ENCODE data around the gene SFI1. TPM values are rescaled to one million over a fixed set of nuclear protein-coding genes. Genes with fewer than 3 reads are reported as not detected.

SFI1 gene
- total and polyA plus RNA-seq, 2 of the 8 experiments (the other 6 are each of a cell fraction or from before 2014, with no cell fraction given), result 10.4 to 30.1 TPM

DNA sequence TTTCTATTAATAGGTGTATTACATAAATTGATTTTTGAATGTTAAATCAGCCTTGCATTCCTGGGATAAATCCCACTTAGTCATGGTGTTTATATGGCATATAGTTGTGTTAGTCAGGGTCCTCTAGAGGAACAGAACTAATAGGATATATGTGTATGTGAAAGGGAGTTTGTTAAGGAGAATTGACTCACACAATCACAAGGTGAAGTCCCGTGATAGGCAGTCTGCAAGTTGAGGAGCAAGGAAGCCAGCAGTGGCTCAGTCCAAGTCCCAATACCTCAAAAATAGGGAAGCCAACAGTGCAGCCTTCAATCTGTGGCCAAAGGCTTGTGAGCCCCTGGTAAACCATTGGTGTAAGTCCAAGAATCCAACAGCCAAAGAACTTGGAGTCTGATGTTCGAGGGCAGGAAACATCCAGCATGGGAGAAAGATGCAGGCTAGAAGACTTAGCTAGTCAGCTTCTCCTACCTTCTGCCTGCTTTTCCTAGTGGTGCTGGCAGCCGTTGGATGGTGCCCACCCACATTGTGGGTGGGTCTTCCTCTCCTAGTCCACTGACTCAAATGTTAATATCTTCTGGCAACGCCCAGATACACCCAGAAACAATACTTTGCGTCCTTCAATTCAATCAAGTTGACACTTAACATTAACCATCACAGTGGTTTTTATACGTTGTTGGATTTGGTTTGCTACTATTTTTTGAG lies 12.9 kb downstream of the SFI1 start:
- H3K56ac ChIP-seq (replicated peaks; ENCODE audit: insufficient read length, low read depth, low read length), result no peak overlapping the region
- no peak overlapping the region for H3K23ac ChIP-seq (ENCODE audit: insufficient read length)
- H3K18ac ChIP-seq (ENCODE audit: extremely low read depth, low read length), result no peak overlapping the region
- no peak for FAIRE-seq
- no peak overlapping the region for H3K27ac ChIP-seq (ENCODE audit: low read depth, low read length)
- H2BK20ac ChIP-seq (ENCODE audit: low read length), result no peak overlapping the region
- H3K9me3 ChIP-seq (ENCODE audit: insufficient read depth in 2 of 2, low read depth in 1 of 2, low read length in 1 of 2), result no peaks in the 10 kb centered on the region; a peak in 1 of 4 replicates
- ChIA-PET CTCF (ENCODE audit: partially characterized antibody) (no interaction called here), POLR2A (ENCODE audit: partially characterized antibody) (interaction anchor here (0.6 kb wide), 1 partner anchor 107 kb away, joined by 3 read pairs; no protein-coding TSS in a partner anchor)
- no peaks in the 10 kb centered on the region for H3K79me1 ChIP-seq (ENCODE audit: low read depth, low read length)
- no peak overlapping the region for H4K8ac ChIP-seq (ENCODE audit: extremely low read depth, insufficient read depth, low read length)
- 88% methylated on average over 6 of the region's 6 CpGs; no CpG with 5 or more reads in 1 of the 2 experiments for WGBS, 2 experiments (ENCODE audit: extremely low coverage in 1 of 2, insufficient coverage in 1 of 2, insufficient read length in 1 of 2, insufficient replicate concordance in 2 of 2, low coverage in 1 of 2, low lambda C conversion rate in 2 of 2, missing lambda C conversion rate in 1 of 2)
- no peaks in the 10 kb centered on the region for H3K4me1 ChIP-seq (replicated peaks in 1 of 4; ENCODE audit: control insufficient read depth in 3 of 4, insufficient read depth in 4 of 4, low read length in 3 of 4)
- H3K79me2 ChIP-seq (ENCODE audit: control insufficient read depth in 1 of 2, insufficient read depth in 2 of 2, low read length in 2 of 2), result peaks cover 0 to 4% of the 10 kb centered on the region in 2 experiments; a peak in 1 of 4 replicates
- H3K23me2 ChIP-seq (ENCODE audit: low read depth, low read length), result no peaks in the 10 kb centered on the region
- H2AFZ ChIP-seq (ENCODE audit: low read length), result no peak overlapping the region
- no peak overlapping the region for H2AK5ac ChIP-seq (ENCODE audit: low read depth, low read length)
- no peak overlapping the region for H3K4me2 ChIP-seq (ENCODE audit: insufficient read depth in 1 of 2, low read depth in 2 of 2, low read length in 2 of 2)
- H2BK12ac ChIP-seq (ENCODE audit: low read depth, low read length), result no peak overlapping the region
- H3K14ac ChIP-seq (ENCODE audit: insufficient read length), result no peak overlapping the region
- no peak for TF ChIP-seq RXRA (IDR thresholded peaks at IDR 0.05; ENCODE audit: insufficient read depth, low read depth, low read length)
- TF ChIP-seq NANOG (IDR thresholded peaks at IDR 0.05; ENCODE audit: insufficient read depth, low read depth, low read length, poor library complexity, severe bottlenecking), result no peak
- no peak for TF ChIP-seq KDM1A (IDR thresholded peaks at IDR 0.05; ENCODE audit: borderline replicate concordance, low read length)
- no peak for TF ChIP-seq POLR2AphosphoS5 (IDR thresholded peaks at IDR 0.05; ENCODE audit: low read depth, low read length)
- no peak for TF ChIP-seq GTF2F1 (IDR thresholded peaks at IDR 0.05; ENCODE audit: borderline replicate concordance, low read depth, low read length)
- TF ChIP-seq, protein P1, sequence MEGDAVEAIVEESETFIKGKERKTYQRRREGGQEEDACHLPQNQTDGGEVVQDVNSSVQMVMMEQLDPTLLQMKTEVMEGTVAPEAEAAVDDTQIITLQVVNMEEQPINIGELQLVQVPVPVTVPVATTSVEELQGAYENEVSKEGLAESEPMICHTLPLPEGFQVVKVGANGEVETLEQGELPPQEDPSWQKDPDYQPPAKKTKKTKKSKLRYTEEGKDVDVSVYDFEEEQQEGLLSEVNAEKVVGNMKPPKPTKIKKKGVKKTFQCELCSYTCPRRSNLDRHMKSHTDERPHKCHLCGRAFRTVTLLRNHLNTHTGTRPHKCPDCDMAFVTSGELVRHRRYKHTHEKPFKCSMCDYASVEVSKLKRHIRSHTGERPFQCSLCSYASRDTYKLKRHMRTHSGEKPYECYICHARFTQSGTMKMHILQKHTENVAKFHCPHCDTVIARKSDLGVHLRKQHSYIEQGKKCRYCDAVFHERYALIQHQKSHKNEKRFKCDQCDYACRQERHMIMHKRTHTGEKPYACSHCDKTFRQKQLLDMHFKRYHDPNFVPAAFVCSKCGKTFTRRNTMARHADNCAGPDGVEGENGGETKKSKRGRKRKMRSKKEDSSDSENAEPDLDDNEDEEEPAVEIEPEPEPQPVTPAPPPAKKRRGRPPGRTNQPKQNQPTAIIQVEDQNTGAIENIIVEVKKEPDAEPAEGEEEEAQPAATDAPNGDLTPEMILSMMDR (IDR thresholded peaks at IDR 0.05; ENCODE audit: control extremely low read depth in 1 of 3, insufficient read depth in 1 of 3, low read depth in 1 of 3, low read length in 3 of 3), result no peak
- no peak for TF ChIP-seq JUN (IDR thresholded peaks at IDR 0.05; ENCODE audit: low read depth, low read length)
- no peak for TF ChIP-seq ZNF274 (IDR thresholded peaks at IDR 0.05; ENCODE audit: borderline replicate concordance, extremely low read depth, low read length)
- TF ChIP-seq BCL11A (IDR thresholded peaks at IDR 0.05; ENCODE audit: low read depth in 2 of 2, low read length in 2 of 2), result no peak
- no peak overlapping the region for H4K91ac ChIP-seq (replicated peaks; ENCODE audit: insufficient read length, low read length)
- no peak overlapping the region for H3K4ac ChIP-seq (replicated peaks; ENCODE audit: insufficient read length, low read depth, low read length)
- no peak overlapping the region for H2BK120ac ChIP-seq (replicated peaks; ENCODE audit: low read depth, low read length)
- no peak for DNase-seq (ENCODE audit: low read depth in 1 of 2, low spot score in 2 of 2)
- H4K5ac ChIP-seq (ENCODE audit: insufficient read length, low read depth, low read length), result no peak overlapping the region
- no peaks in the 10 kb centered on the region for H4K20me1 ChIP-seq (replicated peaks in 1 of 2; ENCODE audit: control insufficient read depth in 1 of 2, insufficient read depth in 2 of 2, low read length in 2 of 2)
- H3K36me3 ChIP-seq (ENCODE audit: control insufficient read depth in 2 of 4, insufficient read depth in 4 of 4, low read length in 3 of 4), result no peaks in the 10 kb centered on the region; a peak in 2 of 8 replicates
- no peaks in the 10 kb centered on the region for H3K27me3 ChIP-seq (replicated peaks in 1 of 4; ENCODE audit: control insufficient read depth in 3 of 4, extremely low read depth in 1 of 4, insufficient read depth in 3 of 4, low read length in 3 of 4)
- H3K4me3 ChIP-seq (ENCODE audit: extremely low read depth in 1 of 4, insufficient read depth in 2 of 4, low read depth in 3 of 4, low read length in 4 of 4), result no peak overlapping the region
- H3K9ac ChIP-seq (replicated peaks in 1 of 4; ENCODE audit: extremely low read depth in 1 of 4, low read depth in 3 of 4, low read length in 3 of 4), result no peak overlapping the region
- no peak overlapping the region for H2BK15ac ChIP-seq (ENCODE audit: low read length)
- H2BK5ac ChIP-seq (ENCODE audit: low read depth, low read length), result no peak overlapping the region
